SK-N-SH (cell line): ENCODE measurements around the gene VTN. TPM values are rescaled to one million over a fixed set of nuclear protein-coding genes. Genes with fewer than 3 reads are reported as not detected.

Source experiments
- CTCF ChIA-PET: fragments of 300-600, 350-600 bp; formaldehyde crosslinking; extraction: SDS; loops from one replicate; lab custom pipeline; 2021; lab: Yijun Ruan, JAX
- POLR2A ChIA-PET: fragments of 350-600 bp; sonication (Branson Sonifier 250); formaldehyde crosslinking; extraction: SDS; loops from one replicate; lab custom pipeline; 2020; ENCODE audit warnings: antibody characterized with exemption, inconsistent platforms; lab: Yijun Ruan, JAX
- DNase-seq: peaks from one replicate; pipeline ENCODE4 v3.0.0; 2012
- H2AFZ ChIP-seq: fragments of 200-600 bp; sonication (generic); 2 replicates; pipeline ENCODE4 v1.8.1; 2016; ENCODE audit warnings: antibody characterized with exemption, mild to moderate bottlenecking, low read depth
- H3F3A ChIP-seq: fragments of 200-600 bp; sonication (generic); replicated peaks from 2 replicates; pipeline ENCODE3; 2016; ENCODE audit warnings: antibody characterized with exemption, mild to moderate bottlenecking; ENCODE audit not compliant: insufficient read depth
- H3K27ac ChIP-seq, 2 experiments: fragments of 200-500 bp in 1 of 2; fragments of 200-600 bp in 1 of 2; sonication (Bioruptor generic) in 1 of 2; sonication (generic), shearing (Covaris generic) in 1 of 2; 2 replicates each; pipeline versions ENCODE4 v1.5.1 to v1.6.1; 2014 to 2016; ENCODE audit warnings: low read depth in 2 of 2, inconsistent platforms in 1 of 2, low read length in 1 of 2, mild to moderate bottlenecking in 1 of 2, mixed read lengths in 1 of 2
- H3K27me3 ChIP-seq: fragments of 200-600 bp; sonication (generic), shearing (Covaris generic); 2 replicates; pipeline ENCODE4 v1.6.1; 2016; ENCODE audit warnings: mixed run types; ENCODE audit not compliant: insufficient read depth
- H3K36me3 ChIP-seq, 2 experiments: fragments of 200-500 bp in 1 of 2; fragments of 200-600 bp in 1 of 2; sonication (Bioruptor generic) in 1 of 2; sonication (generic) in 1 of 2; replicated peaks in 1 of 2; 2 replicates each; pipeline versions ENCODE3 to v1.5.1; 2014 to 2016; ENCODE audit warnings: low read length in 1 of 2, mild to moderate bottlenecking in 1 of 2; ENCODE audit not compliant: insufficient read depth in 2 of 2, control insufficient read depth in 1 of 2
- H3K4me1 ChIP-seq, 2 experiments: fragments of 200-500 bp in 1 of 2; fragments of 200-600 bp in 1 of 2; sonication (Bioruptor generic) in 1 of 2; sonication (generic), shearing (Covaris generic) in 1 of 2; 2 replicates each; pipeline versions ENCODE4 v1.5.1 to v1.6.1; 2014 to 2016; ENCODE audit warnings: low read depth in 1 of 2, low read length in 1 of 2, mixed run types in 1 of 2; ENCODE audit not compliant: insufficient read depth in 2 of 2, control insufficient read depth in 1 of 2
- H3K4me2 ChIP-seq: fragments of 200-600 bp; sonication (generic), shearing (Covaris generic); 2 replicates; pipeline ENCODE4 v1.6.1; 2017; ENCODE audit warnings: mixed run types
- H3K4me3 ChIP-seq, 2 experiments: fragments of 200-500 bp in 1 of 2; fragments of 200-600 bp in 1 of 2; sonication (Bioruptor generic) in 1 of 2; sonication (generic), shearing (Covaris generic) in 1 of 2; 2 replicates each; pipeline versions ENCODE4 v1.5.1 to v1.8.1; 2014 to 2016; ENCODE audit warnings: low read depth in 2 of 2, inconsistent platforms in 1 of 2, low read length in 1 of 2, mild to moderate bottlenecking in 1 of 2, mixed read lengths in 1 of 2, moderate library complexity in 1 of 2
- H3K79me2 ChIP-seq: fragments of 200-600 bp; sonication (generic); 2 replicates; pipeline ENCODE4 v1.8.1; 2017; ENCODE audit warnings: mild to moderate bottlenecking; ENCODE audit not compliant: insufficient read depth
- H3K9ac ChIP-seq: fragments of 200-600 bp; sonication (generic); 2 replicates; pipeline ENCODE4 v1.6.1; 2017; ENCODE audit warnings: mixed run types
- H3K9me2 ChIP-seq: fragments of 200-600 bp; sonication (generic); 2 replicates; pipeline ENCODE4 v1.6.1; 2017; ENCODE audit warnings: mixed run types
- H3K9me3 ChIP-seq: fragments of 200-600 bp; sonication (generic); 2 replicates; pipeline ENCODE4 v1.6.1; 2017; ENCODE audit warnings: mixed run types, mild to moderate bottlenecking, moderate library complexity
- H4K20me1 ChIP-seq: fragments of 200-600 bp; sonication (generic); 2 replicates; pipeline ENCODE4 v1.6.1; 2017; ENCODE audit warnings: mild to moderate bottlenecking, mixed run types; ENCODE audit not compliant: insufficient read depth
- ELF1 ChIP-seq: IDR thresholded peaks from 2 replicates; pipeline ENCODE4 v1.4.0; 2012
- EP300 ChIP-seq, 2 experiments: IDR thresholded peaks; 2 replicates each; pipeline versions ENCODE4 v1.4.0 to v1.6.1; 2012; ENCODE audit warnings: borderline replicate concordance in 1 of 2, low read depth in 1 of 2, low read length in 1 of 2
- FOXM1 ChIP-seq: IDR thresholded peaks from 2 replicates; pipeline ENCODE4 v1.4.0; 2012; ENCODE audit warnings: low read depth, mild to moderate bottlenecking
- GATA2 ChIP-seq: sonication (generic); formaldehyde crosslinking; IDR thresholded peaks from 2 replicates; pipeline ENCODE4 v1.5.0; 2020; ENCODE audit warnings: mild to moderate bottlenecking, missing genetic modification reagents
- MEF2A ChIP-seq: IDR thresholded peaks from 2 replicates; pipeline ENCODE4 v1.4.0; 2012; ENCODE audit warnings: low read depth, borderline replicate concordance
- MXI1 ChIP-seq: IDR thresholded peaks from 2 replicates; pipeline ENCODE4 v1.6.1; 2012; ENCODE audit warnings: mild to moderate bottlenecking, low read depth, low read length, improper control_type of control experiment
- RFX5 ChIP-seq: IDR thresholded peaks from 2 replicates; pipeline ENCODE4 v1.6.1; 2012; ENCODE audit warnings: mild to moderate bottlenecking, improper control_type of control experiment, low read length
- RXRA ChIP-seq: IDR thresholded peaks from 2 replicates; pipeline ENCODE4 v1.4.0; 2012; ENCODE audit warnings: low read depth, mild to moderate bottlenecking, borderline replicate concordance
- SMC3 ChIP-seq: IDR thresholded peaks from 2 replicates; pipeline ENCODE4 v1.6.1; 2012; ENCODE audit warnings: low read depth, low read length, improper control_type of control experiment
- TAF1 ChIP-seq: IDR thresholded peaks from 2 replicates; pipeline ENCODE4 v1.6.1; 2012; ENCODE audit warnings: low read depth, mild to moderate bottlenecking, low read length, moderate library complexity, borderline replicate concordance
- TCF12 ChIP-seq: IDR thresholded peaks from 2 replicates; pipeline ENCODE4 v1.4.0; 2012
- TEAD4 ChIP-seq: IDR thresholded peaks from 2 replicates; pipeline ENCODE4 v1.4.0; 2012; ENCODE audit warnings: mild to moderate bottlenecking, borderline replicate concordance; ENCODE audit not compliant: insufficient read depth
- YY1 ChIP-seq: IDR thresholded peaks from 2 replicates; pipeline ENCODE4 v1.4.0; 2012; ENCODE audit warnings: low read depth, mild to moderate bottlenecking
- WGBS: methylation state at CpG from one replicate; pipeline ENCODE4 v1.1.6; 2017; ENCODE audit warnings: low lambda C conversion rate; 5-methylcytosine and 5-hydroxymethylcytosine counted together
- polyA plus RNA-seq, 3 experiments: library from polyadenylated mRNA; depleted of rRNA; stranded (reverse); fragments of >200 nt; gene quantifications; 2 replicates each; pipeline ENCODE4 v1.2.3, GENCODE V29; 2012
- TF ChIP-seq, protein P1 (sequence below): IDR thresholded peaks from 2 replicates; pipeline ENCODE4 v1.6.1; 2012; ENCODE audit warnings: mild to moderate bottlenecking, low read depth, low read length, moderate library complexity
- TF ChIP-seq, protein P2 (sequence below): fragments of 200-600 bp; sonication (generic); IDR thresholded peaks from 2 replicates; pipeline ENCODE4 v1.6.1; 2017; ENCODE audit warnings: antibody characterized with exemption, mild to moderate bottlenecking, moderate library complexity
- TF ChIP-seq, protein P3 (sequence below): IDR thresholded peaks from 2 replicates; pipeline ENCODE4 v1.4.0; 2012; ENCODE audit warnings: low read depth
- TF ChIP-seq, protein P4 (sequence below): IDR thresholded peaks from 2 replicates; pipeline ENCODE4 v1.4.0; 2012; ENCODE audit warnings: low read depth, borderline replicate concordance
- TF ChIP-seq, protein P5 (sequence below): fragments of 150-350 bp; IDR thresholded peaks from 2 replicates; pipeline ENCODE4 v1.6.1; 2016; ENCODE audit warnings: mild to moderate bottlenecking, low read depth, low read length

VTN gene
- polyA plus RNA-seq, 1 of the 3 experiments (the other 2 are of a cell fraction) = 1.2 TPM

DNA sequence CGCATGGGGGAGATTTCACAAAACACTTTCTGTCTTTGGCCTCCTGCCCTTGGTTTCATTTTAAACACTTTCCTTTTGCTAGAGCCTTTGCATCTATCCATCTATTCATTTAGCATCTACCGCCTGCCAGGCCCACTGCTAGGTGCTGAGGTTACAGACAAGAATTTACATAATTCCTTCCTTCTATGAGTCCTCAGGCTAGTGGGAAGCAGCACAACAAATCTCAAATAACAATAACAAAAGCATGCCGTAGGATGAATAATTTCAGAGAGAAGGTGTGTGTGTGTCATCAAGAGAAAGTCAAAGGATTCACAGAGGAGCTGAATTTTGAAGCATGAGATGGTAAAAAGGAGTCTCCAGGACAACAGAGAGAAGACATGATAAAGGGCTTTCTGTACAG lies 42.0 kb upstream of the VTN start:
- no peak overlapping the region for H3K9ac ChIP-seq
- TF ChIP-seq MEF2A = no peak
- no peak for TF ChIP-seq GATA2 (CRISPR knock-in tag)
- no peak for TF ChIP-seq EP300 (IDR thresholded peaks at IDR 0.05; ENCODE audit: borderline replicate concordance in 1 of 2, low read depth in 1 of 2, low read length in 1 of 2)
- no peak for TF ChIP-seq TAF1
- TF ChIP-seq TCF12 = no peak
- TF ChIP-seq, protein P1, sequence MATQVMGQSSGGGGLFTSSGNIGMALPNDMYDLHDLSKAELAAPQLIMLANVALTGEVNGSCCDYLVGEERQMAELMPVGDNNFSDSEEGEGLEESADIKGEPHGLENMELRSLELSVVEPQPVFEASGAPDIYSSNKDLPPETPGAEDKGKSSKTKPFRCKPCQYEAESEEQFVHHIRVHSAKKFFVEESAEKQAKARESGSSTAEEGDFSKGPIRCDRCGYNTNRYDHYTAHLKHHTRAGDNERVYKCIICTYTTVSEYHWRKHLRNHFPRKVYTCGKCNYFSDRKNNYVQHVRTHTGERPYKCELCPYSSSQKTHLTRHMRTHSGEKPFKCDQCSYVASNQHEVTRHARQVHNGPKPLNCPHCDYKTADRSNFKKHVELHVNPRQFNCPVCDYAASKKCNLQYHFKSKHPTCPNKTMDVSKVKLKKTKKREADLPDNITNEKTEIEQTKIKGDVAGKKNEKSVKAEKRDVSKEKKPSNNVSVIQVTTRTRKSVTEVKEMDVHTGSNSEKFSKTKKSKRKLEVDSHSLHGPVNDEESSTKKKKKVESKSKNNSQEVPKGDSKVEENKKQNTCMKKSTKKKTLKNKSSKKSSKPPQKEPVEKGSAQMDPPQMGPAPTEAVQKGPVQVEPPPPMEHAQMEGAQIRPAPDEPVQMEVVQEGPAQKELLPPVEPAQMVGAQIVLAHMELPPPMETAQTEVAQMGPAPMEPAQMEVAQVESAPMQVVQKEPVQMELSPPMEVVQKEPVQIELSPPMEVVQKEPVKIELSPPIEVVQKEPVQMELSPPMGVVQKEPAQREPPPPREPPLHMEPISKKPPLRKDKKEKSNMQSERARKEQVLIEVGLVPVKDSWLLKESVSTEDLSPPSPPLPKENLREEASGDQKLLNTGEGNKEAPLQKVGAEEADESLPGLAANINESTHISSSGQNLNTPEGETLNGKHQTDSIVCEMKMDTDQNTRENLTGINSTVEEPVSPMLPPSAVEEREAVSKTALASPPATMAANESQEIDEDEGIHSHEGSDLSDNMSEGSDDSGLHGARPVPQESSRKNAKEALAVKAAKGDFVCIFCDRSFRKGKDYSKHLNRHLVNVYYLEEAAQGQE = no peak
- TF ChIP-seq, protein P2, sequence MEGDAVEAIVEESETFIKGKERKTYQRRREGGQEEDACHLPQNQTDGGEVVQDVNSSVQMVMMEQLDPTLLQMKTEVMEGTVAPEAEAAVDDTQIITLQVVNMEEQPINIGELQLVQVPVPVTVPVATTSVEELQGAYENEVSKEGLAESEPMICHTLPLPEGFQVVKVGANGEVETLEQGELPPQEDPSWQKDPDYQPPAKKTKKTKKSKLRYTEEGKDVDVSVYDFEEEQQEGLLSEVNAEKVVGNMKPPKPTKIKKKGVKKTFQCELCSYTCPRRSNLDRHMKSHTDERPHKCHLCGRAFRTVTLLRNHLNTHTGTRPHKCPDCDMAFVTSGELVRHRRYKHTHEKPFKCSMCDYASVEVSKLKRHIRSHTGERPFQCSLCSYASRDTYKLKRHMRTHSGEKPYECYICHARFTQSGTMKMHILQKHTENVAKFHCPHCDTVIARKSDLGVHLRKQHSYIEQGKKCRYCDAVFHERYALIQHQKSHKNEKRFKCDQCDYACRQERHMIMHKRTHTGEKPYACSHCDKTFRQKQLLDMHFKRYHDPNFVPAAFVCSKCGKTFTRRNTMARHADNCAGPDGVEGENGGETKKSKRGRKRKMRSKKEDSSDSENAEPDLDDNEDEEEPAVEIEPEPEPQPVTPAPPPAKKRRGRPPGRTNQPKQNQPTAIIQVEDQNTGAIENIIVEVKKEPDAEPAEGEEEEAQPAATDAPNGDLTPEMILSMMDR = no peak
- no peak for TF ChIP-seq ELF1
- TF ChIP-seq FOXM1 = no peak
- TF ChIP-seq RXRA = no peak
- TF ChIP-seq TEAD4 = no peak
- TF ChIP-seq, protein P3, sequence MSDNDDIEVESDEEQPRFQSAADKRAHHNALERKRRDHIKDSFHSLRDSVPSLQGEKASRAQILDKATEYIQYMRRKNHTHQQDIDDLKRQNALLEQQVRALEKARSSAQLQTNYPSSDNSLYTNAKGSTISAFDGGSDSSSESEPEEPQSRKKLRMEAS = no peak
- TF ChIP-seq RFX5 = no peak
- TF ChIP-seq YY1 = no peak
- no peak for TF ChIP-seq MXI1
- no peak for TF ChIP-seq SMC3
- TF ChIP-seq, protein P4, sequence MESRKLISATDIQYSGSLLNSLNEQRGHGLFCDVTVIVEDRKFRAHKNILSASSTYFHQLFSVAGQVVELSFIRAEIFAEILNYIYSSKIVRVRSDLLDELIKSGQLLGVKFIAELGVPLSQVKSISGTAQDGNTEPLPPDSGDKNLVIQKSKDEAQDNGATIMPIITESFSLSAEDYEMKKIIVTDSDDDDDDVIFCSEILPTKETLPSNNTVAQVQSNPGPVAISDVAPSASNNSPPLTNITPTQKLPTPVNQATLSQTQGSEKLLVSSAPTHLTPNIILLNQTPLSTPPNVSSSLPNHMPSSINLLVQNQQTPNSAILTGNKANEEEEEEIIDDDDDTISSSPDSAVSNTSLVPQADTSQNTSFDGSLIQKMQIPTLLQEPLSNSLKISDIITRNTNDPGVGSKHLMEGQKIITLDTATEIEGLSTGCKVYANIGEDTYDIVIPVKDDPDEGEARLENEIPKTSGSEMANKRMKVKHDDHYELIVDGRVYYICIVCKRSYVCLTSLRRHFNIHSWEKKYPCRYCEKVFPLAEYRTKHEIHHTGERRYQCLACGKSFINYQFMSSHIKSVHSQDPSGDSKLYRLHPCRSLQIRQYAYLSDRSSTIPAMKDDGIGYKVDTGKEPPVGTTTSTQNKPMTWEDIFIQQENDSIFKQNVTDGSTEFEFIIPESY = no peak
- TF ChIP-seq, protein P5, sequence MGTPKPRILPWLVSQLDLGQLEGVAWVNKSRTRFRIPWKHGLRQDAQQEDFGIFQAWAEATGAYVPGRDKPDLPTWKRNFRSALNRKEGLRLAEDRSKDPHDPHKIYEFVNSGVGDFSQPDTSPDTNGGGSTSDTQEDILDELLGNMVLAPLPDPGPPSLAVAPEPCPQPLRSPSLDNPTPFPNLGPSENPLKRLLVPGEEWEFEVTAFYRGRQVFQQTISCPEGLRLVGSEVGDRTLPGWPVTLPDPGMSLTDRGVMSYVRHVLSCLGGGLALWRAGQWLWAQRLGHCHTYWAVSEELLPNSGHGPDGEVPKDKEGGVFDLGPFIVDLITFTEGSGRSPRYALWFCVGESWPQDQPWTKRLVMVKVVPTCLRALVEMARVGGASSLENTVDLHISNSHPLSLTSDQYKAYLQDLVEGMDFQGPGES = no peak
- ChIA-PET CTCF (no interaction called here), POLR2A (no interaction called here)
- WGBS = 73% methylated on average over 3 of the region's 3 CpGs
- no peaks in the 10 kb centered on the region for H3K36me3 ChIP-seq
- no peaks in the 10 kb centered on the region for H3K9me2 ChIP-seq
- DNase-seq = no peak
- H3K4me2 ChIP-seq = no peak overlapping the region
- 0 out of 4 replicates have a peak, but pooled peaks cover 0 to 6% of the 10 kb centered on the region in 2 experiments for H3K4me1 ChIP-seq
- H3F3A ChIP-seq = peaks cover 8% of the 10 kb centered on the region
- no peak overlapping the region for H3K27ac ChIP-seq
- H4K20me1 ChIP-seq = no peaks in the 10 kb centered on the region
- H3K4me3 ChIP-seq = no peak overlapping the region
- no peaks in the 10 kb centered on the region for H3K79me2 ChIP-seq
- no peaks in the 10 kb centered on the region for H3K9me3 ChIP-seq
- no peak overlapping the region for H2AFZ ChIP-seq
- peaks cover 18% of the 10 kb centered on the region; the same call in 1 of the 2 replicates for H3K27me3 ChIP-seq
